Prostate gland (tissue), 2 donors: Measurements from ENCODE around the gene HBP1. TPM values are rescaled to one million over a fixed set of nuclear protein-coding genes. Genes with fewer than 3 reads are reported as not detected.

Source experiments
- DNase-seq: peaks from one replicate; pipeline ENCODE4 v3.0.0-alpha.2; 2019; ENCODE audit warnings: low spot score
- H3K27ac ChIP-seq, 2 donors: fragments of 200-600 bp; sonication (generic); 2 replicates each; pipeline ENCODE4 v1.5.1; 2017 to 2019
- H3K27me3 ChIP-seq: fragments of 200-600 bp; sonication (generic); replicated peaks from 2 replicates; pipeline ENCODE4 v1.5.1; 2019; ENCODE audit not compliant: insufficient read depth
- H3K36me3 ChIP-seq, 2 donors: fragments of 200-600 bp; sonication (generic); 1 replicate in 1 of 2; 2 replicates in 1 of 2; pipeline versions ENCODE4 v1.5.1 to v1.8.1; 2017 to 2019
- H3K4me1 ChIP-seq: fragments of 200-600 bp; sonication (generic); replicated peaks from 2 replicates; pipeline ENCODE4 v1.5.1; 2019
- H3K4me3 ChIP-seq, 2 donors: fragments of 200-600 bp; sonication (generic); 2 replicates each; pipeline ENCODE4 v1.5.1; 2017 to 2019
- H3K9me3 ChIP-seq: fragments of 200-600 bp; sonication (generic); 2 replicates; pipeline ENCODE4 v1.5.1; 2017
- POLR2A ChIP-seq: fragments of 450-650 bp; IDR thresholded peaks from one replicate; pipeline ENCODE4 v1.6.1; 2016; ENCODE audit warnings: antibody characterized with exemption, mild to moderate bottlenecking
- POLR2AphosphoS5 ChIP-seq: sonication (generic); formaldehyde crosslinking; IDR thresholded peaks from one replicate; pipeline ENCODE4 v1.6.1; 2017; ENCODE audit warnings: antibody characterized with exemption
- WGBS: methylation state at CpG from one replicate; pipeline ENCODE4 v1.1.5; 2018; 5-methylcytosine and 5-hydroxymethylcytosine counted together
- intact Hi-C: fragments of 100-400 bp; cut with DNase I; formaldehyde crosslinking; loops from one replicate; pipeline ENCODE4 v1.14.2; 2022
- total RNA-seq, 2 donors: library from RNA; depleted of rRNA; stranded (reverse); fragments of >200 nt; gene quantifications; one replicate each; pipeline ENCODE4 v1.1.0, GENCODE V29; 2016
- TF ChIP-seq, protein P1 (sequence below), 4 experiments: fragments of 200-600 bp in 2 of 4; fragments of 450-650 bp in 2 of 4; sonication (generic) in 2 of 4; IDR thresholded peaks; 1 replicate in 3 of 4; 2 replicates in 1 of 4; pipeline ENCODE4 v1.5.1; 2016 to 2019; ENCODE audit warnings: antibody characterized with exemption in 4 of 4, mild to moderate bottlenecking in 2 of 4, moderate library complexity in 2 of 4

HBP1 gene
- total RNA-seq, 2 donors from 2014 or later, result 91.3 to 109 TPM

DNA sequence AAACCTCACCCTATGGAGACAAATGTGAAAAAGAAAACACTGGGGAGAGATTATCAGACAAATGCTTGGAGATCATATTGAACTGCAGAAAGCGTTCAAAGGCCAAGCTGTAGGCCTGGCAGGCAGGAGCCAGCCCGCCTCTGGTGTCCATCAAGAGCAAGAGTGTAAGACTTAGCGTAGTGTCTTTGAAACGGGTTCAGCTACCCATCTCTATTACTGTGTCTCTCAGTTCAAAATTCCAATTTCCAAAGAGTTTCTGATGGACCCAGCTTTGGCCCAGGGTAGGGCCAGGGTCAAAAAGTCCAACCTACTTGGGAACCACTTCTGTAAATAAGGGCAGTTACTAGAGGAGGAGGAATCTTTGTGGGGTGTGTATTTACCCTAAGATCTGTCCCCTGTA is 45.4 kb upstream of the HBP1 start:
- Histone ChIP-seq H3K27me3 (no peaks in the 10 kb centered on the region), H3K27ac (no peak overlapping the region), H3K36me3 (no peaks in the 10 kb centered on the region), H3K9me3 (no peaks in the 10 kb centered on the region), H3K4me3 (no peak overlapping the region), H3K4me1 (no peaks in the 10 kb centered on the region)
- DNase-seq, result no peak
- TF ChIP-seq POLR2AphosphoS5 (no peak), POLR2A (no peak)
- TF ChIP-seq, protein P1, sequence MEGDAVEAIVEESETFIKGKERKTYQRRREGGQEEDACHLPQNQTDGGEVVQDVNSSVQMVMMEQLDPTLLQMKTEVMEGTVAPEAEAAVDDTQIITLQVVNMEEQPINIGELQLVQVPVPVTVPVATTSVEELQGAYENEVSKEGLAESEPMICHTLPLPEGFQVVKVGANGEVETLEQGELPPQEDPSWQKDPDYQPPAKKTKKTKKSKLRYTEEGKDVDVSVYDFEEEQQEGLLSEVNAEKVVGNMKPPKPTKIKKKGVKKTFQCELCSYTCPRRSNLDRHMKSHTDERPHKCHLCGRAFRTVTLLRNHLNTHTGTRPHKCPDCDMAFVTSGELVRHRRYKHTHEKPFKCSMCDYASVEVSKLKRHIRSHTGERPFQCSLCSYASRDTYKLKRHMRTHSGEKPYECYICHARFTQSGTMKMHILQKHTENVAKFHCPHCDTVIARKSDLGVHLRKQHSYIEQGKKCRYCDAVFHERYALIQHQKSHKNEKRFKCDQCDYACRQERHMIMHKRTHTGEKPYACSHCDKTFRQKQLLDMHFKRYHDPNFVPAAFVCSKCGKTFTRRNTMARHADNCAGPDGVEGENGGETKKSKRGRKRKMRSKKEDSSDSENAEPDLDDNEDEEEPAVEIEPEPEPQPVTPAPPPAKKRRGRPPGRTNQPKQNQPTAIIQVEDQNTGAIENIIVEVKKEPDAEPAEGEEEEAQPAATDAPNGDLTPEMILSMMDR (IDR thresholded peaks at IDR 0.05), result no peak
- whole genome bisulfite sequencing, result 90% methylated on average over 4 of the region's 4 CpGs
- intact Hi-C loops, result no loop called here

DNA sequence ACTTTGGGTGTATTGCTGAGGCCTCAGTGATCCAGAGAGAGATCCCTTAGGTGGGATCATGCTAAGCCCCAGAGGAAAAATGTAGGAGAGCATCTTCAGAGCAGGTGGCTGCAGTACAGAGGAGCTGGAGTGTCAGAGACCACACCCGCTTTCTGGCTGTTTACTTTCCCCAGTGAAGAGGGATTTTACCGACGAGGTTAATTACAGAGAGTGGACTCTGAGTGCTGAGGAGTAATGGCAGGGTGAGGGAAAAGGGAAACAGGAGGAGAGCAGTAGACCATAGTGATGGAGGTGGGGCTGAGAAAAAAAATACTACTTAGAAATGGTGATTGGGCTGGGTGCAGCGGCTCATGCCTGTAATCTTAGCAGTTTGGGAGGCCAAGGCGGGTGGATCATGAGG is 43.3 kb upstream of the HBP1 start:
- 68% methylated on average over 5 of the region's 5 CpGs for WGBS
- Histone ChIP-seq H3K4me1 (no peaks in the 10 kb centered on the region), H3K9me3 (no peaks in the 10 kb centered on the region), H3K4me3 (no peak overlapping the region), H3K27ac (no peak overlapping the region), H3K27me3 (no peaks in the 10 kb centered on the region), H3K36me3 (no peaks in the 10 kb centered on the region)
- no peak for DNase-seq
- intact Hi-C loops, result no loop called here
- TF ChIP-seq POLR2A (no peak), POLR2AphosphoS5 (no peak)
- TF ChIP-seq, protein P1 (IDR thresholded peaks at IDR 0.05), result no peak

DNA sequence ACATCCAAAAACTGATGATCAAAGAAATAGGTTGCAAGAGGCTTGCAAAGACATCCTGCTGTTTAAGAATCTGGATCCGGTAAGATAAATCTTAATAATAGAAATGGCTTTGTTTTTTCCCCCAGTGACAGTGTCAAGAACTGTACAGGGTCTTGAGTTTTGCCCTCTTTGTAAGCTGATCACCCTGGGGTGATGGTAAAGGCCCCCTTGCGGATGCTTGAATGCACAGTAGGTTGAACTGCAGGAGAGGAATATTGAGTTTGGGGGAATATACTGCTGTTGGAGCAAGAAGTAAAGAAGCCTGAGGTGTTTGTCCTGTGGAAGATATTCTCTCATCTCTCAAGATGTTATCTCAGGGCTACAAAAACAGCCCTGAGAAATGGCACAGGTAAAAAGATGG is 40.6 kb upstream of the HBP1 start:
- H3K4me3 ChIP-seq, result no peak overlapping the region
- TF ChIP-seq, protein P1 (IDR thresholded peaks at IDR 0.05), result no peak
- TF ChIP-seq POLR2A (no peak), POLR2AphosphoS5 (no peak)
- no peaks in the 10 kb centered on the region for H3K36me3 ChIP-seq
- DNase-seq, result no peak
- H3K27me3 ChIP-seq, result no peaks in the 10 kb centered on the region
- H3K9me3 ChIP-seq, result no peaks in the 10 kb centered on the region
- H3K27ac ChIP-seq, result no peak overlapping the region
- intact Hi-C loops, result no loop called here
- 98% methylated on average over 2 of the region's 2 CpGs for WGBS
- no peaks in the 10 kb centered on the region for H3K4me1 ChIP-seq

DNA sequence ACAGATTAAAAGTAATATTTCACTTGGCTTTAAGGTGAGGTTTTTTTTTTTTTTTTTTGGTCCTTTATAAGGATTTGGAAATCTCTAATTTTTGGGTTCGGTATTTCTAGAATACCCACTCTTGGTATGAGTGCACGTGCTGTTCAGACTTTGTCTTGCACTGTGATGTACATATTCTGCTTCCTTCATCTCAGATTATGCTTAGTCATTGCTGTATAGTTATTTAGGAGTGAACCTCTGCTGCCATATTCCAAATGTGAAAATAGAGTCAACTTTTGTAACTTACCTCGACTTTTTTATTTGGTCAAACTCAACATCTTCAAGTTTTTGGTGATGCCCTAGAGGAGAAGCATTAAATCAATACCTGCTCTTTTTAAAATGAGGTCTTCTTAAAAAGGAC is 40.1 kb upstream of the HBP1 start:
- intact Hi-C loops, result no loop called here
- H3K27me3 ChIP-seq, result no peaks in the 10 kb centered on the region
- H3K9me3 ChIP-seq, result no peaks in the 10 kb centered on the region
- H3K4me3 ChIP-seq, result no peak overlapping the region
- no peaks in the 10 kb centered on the region for H3K4me1 ChIP-seq
- H3K36me3 ChIP-seq, result no peaks in the 10 kb centered on the region
- over 99% methylated on average over 3 of the region's 3 CpGs for WGBS
- H3K27ac ChIP-seq, result no peak overlapping the region
- DNase-seq, result no peak
- TF ChIP-seq, protein P1 (IDR thresholded peaks at IDR 0.05), result no peak
- TF ChIP-seq POLR2AphosphoS5, result no peak
- no peak for TF ChIP-seq POLR2A

DNA sequence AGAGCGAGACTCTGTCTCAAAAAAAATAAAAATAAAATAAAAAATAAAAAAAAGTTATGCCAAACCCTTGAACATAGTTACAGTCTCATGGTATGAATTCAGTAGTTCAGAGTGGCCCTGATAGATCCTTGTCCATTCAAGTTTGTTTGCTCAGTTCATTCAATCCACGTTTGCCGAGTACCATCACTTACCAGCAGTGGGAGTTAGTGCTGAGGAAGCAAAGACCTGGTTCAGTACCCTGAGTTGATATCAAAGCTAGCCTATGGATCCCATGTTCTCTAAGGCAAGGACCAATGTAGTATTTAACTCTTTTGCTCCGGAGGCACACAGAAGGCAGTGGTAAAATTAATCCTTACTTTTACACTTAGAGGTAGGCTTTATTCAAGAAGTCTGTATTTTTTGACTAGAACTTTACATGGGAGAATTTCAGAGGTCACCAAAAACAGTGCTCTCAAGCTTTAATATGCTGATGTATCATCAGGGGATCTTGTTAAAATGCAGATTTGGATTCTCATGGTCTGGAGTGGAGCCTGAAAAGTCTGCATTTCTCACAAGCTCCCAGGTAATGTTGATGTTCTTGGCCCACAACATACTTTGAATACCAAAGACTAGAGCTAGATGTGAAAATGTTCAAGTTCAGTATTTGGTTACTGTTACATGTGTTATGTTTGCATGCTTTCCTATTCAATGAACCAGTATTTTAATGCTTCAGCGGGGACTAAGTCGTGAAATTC is 38.1 kb upstream of the HBP1 start:
- no peaks in the 10 kb centered on the region for H3K27me3 ChIP-seq
- DNase-seq, result no peak
- no peak overlapping the region for H3K27ac ChIP-seq
- intact Hi-C loops, result no loop called here
- no peaks in the 10 kb centered on the region for H3K36me3 ChIP-seq
- 71% methylated on average over 6 of the region's 6 CpGs for WGBS
- H3K4me1 ChIP-seq, result no peaks in the 10 kb centered on the region
- H3K9me3 ChIP-seq, result no peaks in the 10 kb centered on the region
- TF ChIP-seq POLR2A (no peak), POLR2AphosphoS5 (no peak)
- TF ChIP-seq, protein P1 (IDR thresholded peaks at IDR 0.05), result no peak
- no peak overlapping the region for H3K4me3 ChIP-seq
